SK-MEL-5 (cell line): ENCODE results near the gene EDC3. TPM values are rescaled to one million over a fixed set of nuclear protein-coding genes. Genes with fewer than 3 reads are reported as not detected.

Experiments used
- DNase-seq: peaks from one replicate; pipeline ENCODE4 v3.0.0-alpha.2; 2016; ENCODE audit warnings: low read depth, low spot score
- in situ Hi-C: cut with HindIII; loops from 2 replicates; pipeline ENCODE4 v1.10.0; 2016; ENCODE audit warnings: low sequenced_read_pairs, high pct_unique_total_duplicates, low pct_unique_long_range_greater_than_20kb
- total RNA-seq: library from RNA; depleted of rRNA; stranded (reverse); fragments of >200 nt; shearing (Covaris generic); gene quantifications from 2 replicates; pipeline ENCODE4 v1.2.3, GENCODE V29; 2014

EDC3 gene
- total RNA-seq, 1 experiment from 2014 or later: 6.8 TPM

GRCh38 chr15:74619916-74620635 is 75.7 kb downstream of the EDC3 start:
- in situ Hi-C loops: no loop called here
- no peak for DNase-seq

DNA sequence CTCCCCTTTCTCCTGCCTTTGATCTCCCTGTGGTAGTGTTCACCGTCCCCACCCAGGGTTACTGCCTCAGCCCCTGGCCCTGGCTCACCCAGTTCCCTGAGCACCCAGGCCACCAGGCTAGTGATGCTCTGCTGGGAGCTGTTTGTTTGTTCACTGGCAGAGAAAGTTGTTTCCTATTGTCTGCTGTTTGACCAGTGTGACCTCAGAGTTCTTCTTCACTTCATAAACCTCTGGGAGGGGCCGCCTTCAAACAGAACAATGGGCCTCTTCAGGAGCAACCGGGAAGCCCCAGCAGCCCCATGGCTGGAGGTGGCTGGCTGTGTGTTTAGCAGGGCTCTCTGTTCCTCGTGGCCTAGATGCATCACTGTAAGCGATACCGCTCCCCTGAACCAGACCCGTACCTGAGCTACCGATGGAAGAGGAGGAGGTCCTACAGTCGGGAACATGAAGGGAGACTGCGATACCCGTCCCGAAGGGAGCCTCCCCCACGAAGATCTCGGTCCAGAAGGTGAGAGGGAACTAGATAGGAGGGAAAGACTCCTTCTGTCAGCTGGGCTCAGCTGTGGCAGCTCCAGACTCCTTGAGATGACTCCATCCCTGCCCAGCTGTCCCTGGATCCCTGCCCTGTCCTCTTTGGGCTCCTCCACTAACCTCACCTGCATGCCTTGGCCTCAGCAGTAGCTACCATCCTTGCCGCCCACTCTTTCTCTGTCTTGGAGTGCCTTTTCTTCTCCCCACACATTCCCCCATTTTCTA is 76.8 kb downstream of the EDC3 start:
- in situ Hi-C loops: no loop called here
- DNase-seq: peak; percentile 66

DNA sequence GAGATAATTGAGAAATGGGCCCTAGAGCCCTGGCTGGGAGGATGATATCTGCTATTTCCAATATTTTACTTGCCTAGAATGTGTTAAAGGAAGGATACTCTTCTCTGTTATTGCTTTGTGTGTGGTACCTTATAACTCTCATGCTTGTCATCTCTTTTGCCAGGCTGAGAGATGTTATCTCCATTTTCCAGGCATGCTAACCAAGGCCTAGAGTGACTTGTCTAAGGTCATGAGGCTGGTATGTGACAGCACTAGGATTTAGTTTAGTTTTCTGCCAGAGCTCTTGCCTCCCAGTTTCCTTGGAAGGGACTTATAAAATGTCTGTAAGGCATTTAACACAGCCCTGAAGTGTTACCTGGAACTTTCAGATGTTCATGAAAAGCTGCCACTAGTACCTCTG is 78.8 kb downstream of the EDC3 start:
- no peak for DNase-seq
- in situ Hi-C loops: no loop called here

DNA sequence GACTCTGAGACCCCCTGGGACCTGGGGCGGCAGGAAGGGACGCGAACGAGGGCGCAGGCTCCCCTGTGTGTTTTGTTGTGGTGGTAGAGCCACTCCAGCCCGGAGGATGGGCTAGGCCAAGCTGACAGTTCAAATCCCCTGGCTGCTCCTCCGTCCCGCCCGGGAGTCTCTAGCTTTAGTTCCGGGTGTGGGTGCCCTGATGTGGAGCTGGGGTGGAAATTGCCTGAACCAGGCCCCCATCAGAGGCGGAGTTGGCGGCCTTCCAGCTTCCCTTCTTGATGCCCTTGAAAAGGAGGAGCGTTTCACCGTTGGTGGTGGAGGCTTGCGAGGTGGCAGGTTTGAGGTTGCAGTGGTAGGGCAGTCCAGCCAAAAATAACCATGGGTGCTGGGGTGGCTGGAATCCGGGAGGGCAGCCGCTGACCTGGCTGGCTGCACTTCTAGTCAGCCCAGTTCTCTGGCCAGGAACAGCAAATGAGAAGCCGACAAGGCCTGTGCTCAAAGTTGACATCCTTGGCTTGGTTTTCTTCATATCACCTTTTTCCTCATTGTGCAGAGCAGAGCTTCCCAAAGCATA is 79.4 kb downstream of the EDC3 start:
- in situ Hi-C loops: no loop called here

DNA sequence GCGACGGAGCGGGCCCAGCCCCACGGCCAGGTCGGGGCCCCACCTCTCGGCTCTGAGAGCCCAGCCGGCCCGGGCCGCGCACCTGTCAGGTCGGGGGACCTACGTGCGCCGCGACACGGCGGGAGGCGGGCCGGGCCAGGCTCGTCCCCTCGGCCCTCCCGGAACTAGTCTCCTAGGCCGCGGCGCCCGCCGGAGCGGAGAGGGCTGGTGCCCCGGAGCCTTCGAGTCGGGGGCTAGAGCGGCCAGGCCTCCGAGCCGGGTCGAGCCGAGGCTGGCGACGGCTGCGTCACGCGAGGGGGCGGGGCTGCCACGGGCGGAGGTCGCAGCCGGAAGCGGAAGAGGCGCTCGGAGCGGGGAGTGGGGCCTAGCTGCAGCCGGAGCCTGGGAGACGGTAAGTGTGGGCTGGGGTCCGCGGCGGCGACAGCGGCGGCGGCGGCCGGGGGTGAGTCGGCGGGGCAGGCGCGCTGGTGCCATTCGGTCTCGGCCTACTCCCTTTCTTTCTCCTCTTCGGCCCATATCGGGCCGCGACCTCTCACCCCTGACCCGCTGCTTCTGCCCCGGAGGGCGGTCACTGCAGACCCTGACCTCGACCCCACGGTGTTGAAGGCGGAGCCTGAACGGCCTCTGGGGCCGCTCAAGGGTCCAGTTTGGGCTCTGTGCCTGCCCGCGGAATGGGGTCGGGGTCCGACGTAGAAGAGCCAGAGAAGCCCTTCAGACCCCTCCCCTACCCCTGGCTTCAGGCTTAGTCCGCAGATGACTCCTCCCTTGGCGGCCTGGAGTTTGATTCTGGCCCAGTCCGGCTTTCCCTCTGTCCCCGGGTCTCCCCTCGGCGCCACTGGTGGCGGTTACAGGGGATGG is 80.1 kb downstream of the EDC3 start, which contains the start of gene CLK3:
Gene CLK3, plus strand, starts transcription at position 329 of the 858 bp plus-strand sequence. CDS start 3,361 bp downstream, outside the sequence.
- in situ Hi-C loops: no loop called here
- DNase-seq: peak; percentile 91

More for the DNA sequence above, 79.4 kb downstream of the EDC3 start:
- no peak for DNase-seq

GRCh38 chr15:74614744-74615507 is 80.9 kb downstream of the EDC3 start:
- in situ Hi-C loops: no loop called here
- DNase-seq: peak; percentile 71

DNA sequence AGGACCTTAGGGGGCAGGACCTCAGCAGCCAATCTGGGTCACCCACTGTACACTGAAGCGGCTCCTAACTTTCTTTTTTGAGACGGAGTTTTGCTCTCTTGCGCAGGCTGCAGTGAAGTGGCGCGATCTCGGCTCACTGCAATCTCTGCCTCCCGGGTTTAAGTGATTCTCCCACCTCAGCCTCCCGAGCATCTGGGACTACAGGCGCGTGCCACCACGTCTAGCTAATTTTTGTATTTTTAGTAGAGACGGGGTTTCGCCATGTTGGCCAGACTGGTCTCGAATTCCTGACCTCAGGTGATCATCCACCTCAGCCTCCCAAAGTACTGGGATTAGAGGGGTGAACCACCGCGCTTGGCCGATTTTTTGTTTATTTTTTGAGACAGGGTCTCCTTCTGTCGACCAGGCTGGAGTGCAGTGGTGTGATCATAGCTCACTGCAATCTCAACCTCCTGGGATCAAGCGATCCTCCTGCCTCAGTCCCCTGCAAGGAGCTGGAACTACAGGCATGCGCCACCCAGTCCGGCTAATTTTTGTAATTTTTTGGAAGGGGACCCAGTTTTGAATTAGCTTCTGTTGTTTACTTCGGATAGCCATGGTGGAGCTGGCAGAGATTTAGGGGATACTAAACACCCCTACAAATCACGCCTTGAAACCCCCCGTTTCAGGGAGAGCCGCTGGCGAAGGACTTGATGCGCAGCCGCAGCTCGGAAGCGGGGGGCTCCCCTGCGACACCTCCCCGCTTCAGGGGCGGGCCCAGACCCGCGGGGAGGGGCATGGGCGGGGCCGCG is 81.7 kb downstream of the EDC3 start:
- in situ Hi-C loops: no loop called here
- no peak for DNase-seq

DNA sequence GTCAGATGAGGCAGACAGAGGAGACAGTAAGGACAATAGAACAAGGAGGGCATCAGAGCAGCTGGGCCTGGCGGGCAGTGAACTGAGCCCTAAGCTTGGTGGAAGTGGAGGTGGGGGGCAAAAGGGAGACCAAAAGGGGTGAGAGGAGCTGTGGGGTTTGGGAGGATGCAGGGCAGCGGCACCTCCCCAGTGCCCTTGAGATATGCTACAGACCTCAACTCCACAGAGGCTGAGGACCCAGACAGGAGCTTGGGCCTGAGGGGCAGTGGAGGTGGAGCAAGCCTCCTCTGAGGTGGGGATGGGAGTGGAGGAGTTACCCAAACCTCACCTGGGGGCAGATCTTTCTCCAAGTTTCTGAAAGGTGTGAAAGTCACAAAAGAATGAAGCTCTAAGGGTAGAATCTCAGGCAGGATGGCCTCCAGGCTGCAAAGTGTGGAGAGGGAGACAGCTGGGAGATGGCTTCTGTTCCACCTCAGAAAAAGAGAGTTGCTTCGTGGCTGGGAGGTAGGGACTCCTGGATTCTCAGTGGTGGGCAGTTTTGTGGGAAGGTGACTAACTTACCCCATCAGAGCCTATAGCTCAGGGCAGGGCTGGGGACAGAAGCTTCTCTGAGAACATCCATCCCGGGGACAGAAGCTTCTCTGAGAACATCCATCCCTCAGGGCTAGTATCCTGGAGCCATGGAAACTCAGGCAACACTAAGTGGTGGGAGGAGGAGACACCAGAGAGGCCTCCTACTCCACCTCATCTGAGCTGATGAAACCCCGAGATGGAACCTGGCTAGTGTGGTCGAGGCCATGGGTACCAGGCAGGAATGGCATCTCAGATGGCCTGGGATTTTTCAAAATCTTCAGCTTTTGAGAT is 82.5 kb downstream of the EDC3 start:
- in situ Hi-C loops: no loop called here

GRCh38 chr15:74612677-74613076 is 83.1 kb downstream of the EDC3 start:
- in situ Hi-C loops: no loop called here

More for the DNA sequence above, 82.5 kb downstream of the EDC3 start:
- no peak for DNase-seq

GRCh38 chr15:74611834-74612233 is 84.0 kb downstream of the EDC3 start:
- in situ Hi-C loops: no loop called here
- no peak for DNase-seq

More at GRCh38 chr15:74612677-74613076, 83.1 kb downstream of the EDC3 start:
- no peak for DNase-seq

DNA sequence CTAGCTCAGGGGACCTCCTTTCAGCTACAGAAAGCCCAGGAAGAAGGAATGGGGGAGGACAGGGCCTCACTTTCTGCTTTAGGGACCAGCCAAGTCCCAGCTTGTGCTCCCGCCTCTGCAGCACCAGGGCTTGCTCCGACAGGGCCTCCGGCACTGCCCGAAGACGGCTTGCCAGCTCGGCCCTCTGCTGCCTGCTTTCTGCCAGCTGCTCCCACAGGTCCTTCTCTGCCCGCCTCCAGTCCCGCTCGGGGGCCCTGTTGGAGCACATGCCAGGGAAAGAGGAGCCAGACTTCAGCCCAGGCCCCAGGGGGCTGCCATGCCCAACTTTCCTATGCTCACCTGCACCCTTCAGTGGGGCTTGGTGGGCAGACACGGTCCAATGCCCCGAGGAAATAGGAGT is 84.5 kb downstream of the EDC3 start:
- in situ Hi-C loops: no loop called here
- DNase-seq: no peak

DNA sequence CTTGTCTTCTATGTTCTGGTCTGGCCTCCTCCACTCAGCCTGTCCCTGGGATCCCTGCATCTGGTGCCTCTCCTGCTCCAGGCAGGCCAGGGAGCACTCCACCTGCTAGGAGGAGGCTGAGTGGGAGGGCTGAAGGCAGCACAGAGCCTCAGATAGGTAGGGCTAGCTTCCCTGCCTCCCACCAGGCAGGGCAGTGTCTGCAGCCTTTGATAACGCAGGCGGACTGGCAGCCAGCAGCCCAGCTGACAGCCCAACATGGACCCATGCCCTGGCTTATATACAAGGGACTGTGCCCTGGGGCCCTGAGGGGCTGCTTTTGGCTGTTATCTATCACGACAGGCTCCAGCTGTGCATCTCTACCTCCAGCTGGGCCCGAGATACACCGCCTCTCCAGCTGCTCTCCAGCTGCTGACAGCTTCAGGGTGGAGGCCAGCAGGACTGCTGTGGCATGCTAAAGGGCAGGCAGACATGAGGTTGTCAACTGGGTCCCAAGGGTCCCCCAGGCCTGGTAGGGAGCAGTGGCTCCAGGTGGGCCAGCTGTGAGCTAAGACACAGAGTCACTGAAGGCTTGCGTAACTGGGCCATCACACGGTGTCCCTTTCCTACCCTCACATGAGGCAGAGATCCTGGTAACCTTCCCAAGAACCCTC is 85.4 kb downstream of the EDC3 start:
- DNase-seq: no peak
- in situ Hi-C loops: no loop called here

GRCh38 chr15:74609938-74610301 is 85.9 kb downstream of the EDC3 start:
- in situ Hi-C loops: no loop called here
- no peak for DNase-seq

- in situ Hi-C loops: no loop called here
- DNase-seq: no peak
These were observed 87.0 kb downstream of the EDC3 start for GRCh38 chr15:74608786-74609185.

- in situ Hi-C loops: no loop called here
- DNase-seq: no peak
These were observed 90.1 kb downstream of the EDC3 start for GRCh38 chr15:74605795-74606150.
